Activated B cell treated with CpG ODN at 0.5 μM for 24 hours (primary cell): ENCODE results near the gene ZNF263. TPM values are rescaled to one million over a fixed set of nuclear protein-coding genes. Genes with fewer than 3 reads are reported as not detected.

Experiments
- ATAC-seq: fragments of 200-7000 bp; cut with Tn5 transposase; one replicate; pipeline ENCODE4 v1.10.0; 2021; ENCODE audit warnings: low read depth, mild to moderate bottlenecking, moderate library complexity
- CTCF ChIA-PET: fragments of 350-600 bp; sonication (Branson Sonifier 250); formaldehyde crosslinking; loops from one replicate; lab custom pipeline; 2021; ENCODE audit warnings: antibody characterized with exemption; lab: Charles Lee
- POLR2A ChIA-PET: fragments of 350-600 bp; sonication (Branson Sonifier 250); formaldehyde crosslinking; loops from one replicate; lab custom pipeline; 2021; ENCODE audit warnings: antibody characterized with exemption; lab: Charles Lee
- DNase-seq: peaks from one replicate; pipeline ENCODE4 v3.0.0; 2022
- H3K27ac Mint-ChIP-seq: one replicate; pipeline ENCODE4 v1.8.0; 2020; ENCODE audit warnings: mixed read lengths
- H3K27me3 Mint-ChIP-seq: one replicate; pipeline ENCODE4 v1.8.0; 2021; ENCODE audit warnings: mixed read lengths
- H3K36me3 Mint-ChIP-seq: one replicate; pipeline ENCODE4 v1.8.0; 2021; ENCODE audit warnings: low read depth, mixed read lengths
- H3K4me1 Mint-ChIP-seq: one replicate; pipeline ENCODE4 v1.8.0; 2021; ENCODE audit warnings: mixed read lengths
- H3K4me3 Mint-ChIP-seq: one replicate; pipeline ENCODE4 v1.8.0; 2020; ENCODE audit warnings: mild to moderate bottlenecking, mixed read lengths
- H3K9me3 Mint-ChIP-seq: one replicate; pipeline ENCODE4 v1.8.0; 2020; ENCODE audit warnings: mixed read lengths
- intact Hi-C: fragments of 100-400 bp; cut with micrococcal nuclease; formaldehyde crosslinking; loops from one replicate; pipeline ENCODE4 v1.15.1; 2024
- total RNA-seq: library from RNA; stranded (reverse); gene quantifications from 2 replicates; pipeline ENCODE4 v1.2.3, GENCODE V29; 2022
- TF ChIP-seq, protein P1 (sequence below): fragments of 200-600 bp; IDR thresholded peaks from one replicate; pipeline ENCODE4 v1.8.0; 2022; ENCODE audit warnings: antibody characterized with exemption, mild to moderate bottlenecking

ZNF263 gene
- total RNA-seq, 1 donor from 2014 or later, result 42.9 TPM

DNA sequence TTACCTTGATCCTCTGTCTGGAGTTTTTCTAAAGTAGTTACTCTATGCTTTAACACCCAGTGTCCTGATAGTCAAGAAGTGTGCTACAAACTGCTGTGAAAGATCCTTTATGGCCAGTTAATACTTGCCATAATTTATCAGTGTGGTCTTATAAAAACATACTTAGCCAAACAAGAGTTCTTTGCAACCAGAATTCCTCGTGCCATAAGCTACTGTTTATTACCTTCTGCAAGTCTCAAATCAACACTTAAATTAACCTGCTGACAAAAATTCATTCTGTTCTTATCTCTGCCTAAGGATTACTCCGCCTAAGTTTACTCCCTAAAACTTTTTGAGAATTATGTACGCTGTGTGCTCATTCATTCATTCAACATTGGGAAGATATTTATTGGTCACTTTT, 44.8 kb downstream of the ZNF263 start:
- Mint-ChIP-seq H3K4me3 (no peak overlapping the region), H3K27me3 (no peaks in the 10 kb centered on the region), H3K36me3 (peaks cover 22% of the 10 kb centered on the region), H3K4me1 (no peaks in the 10 kb centered on the region), H3K9me3 (peaks cover 13% of the 10 kb centered on the region), H3K27ac (no peak overlapping the region)
- intact Hi-C loops, result no loop called here
- TF ChIP-seq, protein P1, sequence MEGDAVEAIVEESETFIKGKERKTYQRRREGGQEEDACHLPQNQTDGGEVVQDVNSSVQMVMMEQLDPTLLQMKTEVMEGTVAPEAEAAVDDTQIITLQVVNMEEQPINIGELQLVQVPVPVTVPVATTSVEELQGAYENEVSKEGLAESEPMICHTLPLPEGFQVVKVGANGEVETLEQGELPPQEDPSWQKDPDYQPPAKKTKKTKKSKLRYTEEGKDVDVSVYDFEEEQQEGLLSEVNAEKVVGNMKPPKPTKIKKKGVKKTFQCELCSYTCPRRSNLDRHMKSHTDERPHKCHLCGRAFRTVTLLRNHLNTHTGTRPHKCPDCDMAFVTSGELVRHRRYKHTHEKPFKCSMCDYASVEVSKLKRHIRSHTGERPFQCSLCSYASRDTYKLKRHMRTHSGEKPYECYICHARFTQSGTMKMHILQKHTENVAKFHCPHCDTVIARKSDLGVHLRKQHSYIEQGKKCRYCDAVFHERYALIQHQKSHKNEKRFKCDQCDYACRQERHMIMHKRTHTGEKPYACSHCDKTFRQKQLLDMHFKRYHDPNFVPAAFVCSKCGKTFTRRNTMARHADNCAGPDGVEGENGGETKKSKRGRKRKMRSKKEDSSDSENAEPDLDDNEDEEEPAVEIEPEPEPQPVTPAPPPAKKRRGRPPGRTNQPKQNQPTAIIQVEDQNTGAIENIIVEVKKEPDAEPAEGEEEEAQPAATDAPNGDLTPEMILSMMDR, result no peak
- ChIA-PET POLR2A (no interaction called here), CTCF (no interaction called here)
- ATAC-seq (no peak), DNase-seq (no peak)

DNA sequence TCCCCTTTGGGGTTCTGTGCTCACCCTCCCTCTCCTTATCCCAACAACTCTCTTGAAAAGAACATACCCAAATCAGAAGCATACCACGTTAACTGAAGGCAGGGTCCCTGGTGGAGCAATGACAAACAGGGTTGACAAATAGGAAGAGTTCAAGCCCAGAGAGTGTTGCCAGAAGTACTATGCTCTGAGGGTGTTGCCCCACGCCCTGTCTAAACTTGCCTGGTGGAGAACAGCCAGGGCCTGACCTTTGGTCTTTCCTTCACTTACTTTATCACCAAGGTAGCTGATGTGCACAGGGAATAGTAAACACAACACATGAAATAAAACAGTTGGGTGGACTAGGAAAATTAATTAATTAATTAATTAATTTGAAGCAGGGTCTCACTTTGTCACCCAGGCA, 45.4 kb downstream of the ZNF263 start:
- POLR2A ChIA-PET, result no interaction called here
- Mint-ChIP-seq H3K4me3 (no peak overlapping the region), H3K9me3 (peaks cover 12% of the 10 kb centered on the region), H3K4me1 (no peaks in the 10 kb centered on the region), H3K27me3 (no peaks in the 10 kb centered on the region), H3K27ac (no peak overlapping the region), H3K36me3 (peaks cover 19% of the 10 kb centered on the region)
- intact Hi-C loops, result no loop called here
- DNase-seq (no peak), ATAC-seq (no peak)
- TF ChIP-seq, protein P1, result no peak
- CTCF ChIA-PET, result no interaction called here

Other genes with a start within 250 kb of the ZNF263 start
- not detected in 2 replicates for gene BICDL2, start 246.5 kb upstream of the ZNF263 start, total RNA-seq
- gene MMP25, start 236.9 kb upstream of the ZNF263 start, total RNA-seq, result 0.13 and 0.34 TPM in 2 replicates
- gene IL32, start 217.9 kb upstream of the ZNF263 start, total RNA-seq, result 3.0 and 3.4 TPM in 2 replicates
- gene ZSCAN10, start 184.2 kb upstream of the ZNF263 start, total RNA-seq, result not detected in 2 replicates
- not detected in 2 replicates for gene ZNF205, start 170.9 kb upstream of the ZNF263 start, total RNA-seq
- gene ZNF213, start 148.5 kb upstream of the ZNF263 start, total RNA-seq, result 5.6 and 5.7 TPM in 2 replicates
- gene OR1F1, start 95.3 kb upstream of the ZNF263 start, total RNA-seq, result not detected in 2 replicates
- 13.6 and 15.1 TPM in 2 replicates for gene ZNF200, start 48.3 kb upstream of the ZNF263 start, total RNA-seq
- gene MEFV, start 26.9 kb upstream of the ZNF263 start, total RNA-seq, result not detected in 2 replicates
- gene TIGD7, start 21.9 kb downstream of the ZNF263 start, total RNA-seq, result 6.7 and 11.0 TPM in 2 replicates
- 84.0 and 97.9 TPM in 2 replicates for gene ZNF75A, start 22.0 kb downstream of the ZNF263 start, total RNA-seq
- gene OR2C1, start 72.4 kb downstream of the ZNF263 start, total RNA-seq, result 0.80 and 0.81 TPM in 2 replicates
- gene ZSCAN32, start 117.5 kb downstream of the ZNF263 start, total RNA-seq, result 21.6 and 21.7 TPM in 2 replicates
- 9.0 and 10.4 TPM in 2 replicates for gene ZNF174, start 117.7 kb downstream of the ZNF263 start, total RNA-seq
- gene ZNF597, start 160.0 kb downstream of the ZNF263 start, total RNA-seq, result 3.6 and 4.2 TPM in 2 replicates
- gene NAA60, start 160.2 kb downstream of the ZNF263 start, total RNA-seq, result 44.1 and 48.0 TPM in 2 replicates
- not detected in 2 replicates for gene C16orf90, start 212.0 kb downstream of the ZNF263 start, total RNA-seq
- 8.5 and 10.5 TPM in 2 replicates for gene CLUAP1, start 217.5 kb downstream of the ZNF263 start, total RNA-seq